NCI-H1417 (cell line): ENCODE data around the gene ING2.

Experiments
- DNase-seq, 3 experiments: peaks; one replicate each; lab custom pipeline; 2025; lab: John Stamatoyannopoulos, UW

The ING2 gene

DNA sequence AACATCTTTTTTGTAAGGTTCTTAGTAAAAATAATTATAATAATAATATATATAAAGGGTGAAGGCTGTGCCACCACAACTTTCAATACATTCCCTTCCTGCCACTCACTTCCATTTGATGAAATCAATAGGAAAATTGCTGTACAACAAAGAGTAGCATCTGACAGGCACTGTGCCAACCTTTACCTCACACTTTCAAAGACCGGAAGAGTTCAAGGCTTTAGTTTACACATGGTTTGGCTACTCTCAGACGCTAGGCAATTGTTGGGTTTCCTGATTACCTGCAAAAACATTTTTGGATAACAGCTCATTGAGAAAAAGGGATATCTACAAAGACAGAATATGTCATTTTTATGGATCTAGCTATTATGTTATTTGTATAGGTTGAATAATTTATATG is 5.5 kb upstream of the ING2 start:
- peak in 2 of 3 experiments; percentile 14 to 74 for DNase-seq

DNA sequence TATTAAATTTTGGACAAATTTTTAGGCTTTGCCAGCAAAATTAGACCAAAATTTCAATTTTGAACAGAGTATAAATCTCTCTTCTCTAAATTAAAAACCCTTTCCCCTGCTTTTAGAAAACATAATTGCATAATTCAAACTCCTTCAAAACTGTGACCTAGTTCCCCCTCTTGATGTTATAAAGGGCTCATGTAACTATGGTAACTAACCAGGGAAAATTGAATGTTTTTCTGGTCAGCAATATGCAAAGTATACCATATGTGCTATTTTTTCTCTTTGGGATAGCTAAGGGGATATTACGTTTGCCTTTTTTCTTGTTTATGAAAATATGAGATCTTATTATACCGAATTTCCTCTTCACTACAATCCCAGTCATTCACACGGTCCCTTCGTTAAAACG is 5.1 kb upstream of the ING2 start:
- DNase-seq: peak in 1 of 3 experiments; percentile 32

DNA sequence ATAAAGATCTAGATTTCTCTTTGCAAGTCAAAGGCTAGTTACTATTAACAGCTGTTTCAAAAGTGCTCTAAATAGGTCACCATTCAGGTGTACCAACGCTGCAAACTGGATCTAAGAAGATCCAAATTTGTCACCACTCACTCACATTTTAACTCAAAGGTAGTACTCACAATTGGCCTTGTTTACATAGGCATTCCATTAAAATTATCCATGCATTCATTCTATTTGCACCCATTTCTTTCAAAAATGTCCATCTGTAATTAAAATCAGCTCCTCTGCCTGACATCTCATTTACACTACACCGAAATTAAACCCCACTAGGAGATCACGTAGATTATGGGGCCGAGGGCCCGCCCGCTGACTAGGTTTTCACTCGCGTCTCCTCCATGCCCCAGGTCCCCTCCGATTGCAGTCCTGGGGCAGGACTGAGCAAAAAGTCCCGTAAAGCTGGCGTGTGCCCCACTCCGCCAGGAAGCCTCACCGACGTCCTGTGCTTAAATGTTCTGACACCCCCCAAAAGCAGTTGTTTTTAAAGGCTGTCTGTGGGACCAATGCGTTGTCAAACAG is 1.3 kb upstream of the ING2 start:
- peak in 2 of 3 experiments; percentile 19 to 81 for DNase-seq

DNA sequence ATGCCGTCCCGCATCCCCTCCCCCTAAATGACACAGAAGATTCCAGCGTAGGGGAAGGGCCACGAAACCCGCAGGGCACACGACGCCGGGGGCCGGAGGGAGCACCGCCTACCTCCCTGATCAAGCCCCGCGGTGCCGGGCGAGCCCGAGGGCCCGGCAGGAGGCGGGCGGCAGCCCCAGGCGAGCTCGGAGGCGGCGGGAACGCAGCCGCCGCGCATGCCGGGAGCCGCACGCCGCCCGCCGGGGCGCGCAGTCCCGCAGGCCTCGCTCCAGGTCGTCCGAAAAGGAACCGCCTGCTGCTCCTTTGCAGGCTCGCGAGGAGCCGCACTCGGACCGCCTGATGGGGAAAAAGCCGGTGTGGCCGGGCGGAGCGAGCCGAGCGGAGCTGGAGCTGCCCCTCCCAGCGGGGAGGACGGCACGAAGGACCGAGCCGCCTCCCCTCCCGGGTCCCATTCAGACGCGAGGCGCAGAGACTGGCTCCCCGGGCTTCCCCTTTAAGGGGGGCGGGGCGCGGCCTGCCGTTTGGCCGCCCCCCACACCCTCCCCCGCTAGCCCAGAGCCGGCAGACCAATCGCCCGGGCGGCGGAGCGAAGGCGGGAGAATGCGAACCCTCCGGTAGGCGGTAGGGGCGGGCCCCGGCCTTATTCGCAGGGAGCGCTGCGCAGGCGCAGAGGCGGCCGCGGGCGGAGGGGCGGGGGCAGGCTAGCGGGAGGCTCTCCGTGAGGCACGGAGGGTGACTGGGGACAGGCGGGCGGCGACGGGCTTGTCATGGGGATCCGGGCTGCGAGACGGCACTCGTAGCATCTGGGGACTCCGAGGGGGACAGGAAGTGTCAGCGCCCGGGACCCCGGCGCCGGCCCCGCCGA is 561 bp upstream of the ING2 start:
- DNase-seq: peak; percentile 96 to 98 (median 98)

- peak; percentile 62 to 92 (median 88) for DNase-seq
Observed at GRCh38 chr4:183505611-183506388, 942 bp downstream of the ING2 start.

GRCh38 chr4:183506389-183506735 is 1.5 kb downstream of the ING2 start:
- DNase-seq: no peak

DNA sequence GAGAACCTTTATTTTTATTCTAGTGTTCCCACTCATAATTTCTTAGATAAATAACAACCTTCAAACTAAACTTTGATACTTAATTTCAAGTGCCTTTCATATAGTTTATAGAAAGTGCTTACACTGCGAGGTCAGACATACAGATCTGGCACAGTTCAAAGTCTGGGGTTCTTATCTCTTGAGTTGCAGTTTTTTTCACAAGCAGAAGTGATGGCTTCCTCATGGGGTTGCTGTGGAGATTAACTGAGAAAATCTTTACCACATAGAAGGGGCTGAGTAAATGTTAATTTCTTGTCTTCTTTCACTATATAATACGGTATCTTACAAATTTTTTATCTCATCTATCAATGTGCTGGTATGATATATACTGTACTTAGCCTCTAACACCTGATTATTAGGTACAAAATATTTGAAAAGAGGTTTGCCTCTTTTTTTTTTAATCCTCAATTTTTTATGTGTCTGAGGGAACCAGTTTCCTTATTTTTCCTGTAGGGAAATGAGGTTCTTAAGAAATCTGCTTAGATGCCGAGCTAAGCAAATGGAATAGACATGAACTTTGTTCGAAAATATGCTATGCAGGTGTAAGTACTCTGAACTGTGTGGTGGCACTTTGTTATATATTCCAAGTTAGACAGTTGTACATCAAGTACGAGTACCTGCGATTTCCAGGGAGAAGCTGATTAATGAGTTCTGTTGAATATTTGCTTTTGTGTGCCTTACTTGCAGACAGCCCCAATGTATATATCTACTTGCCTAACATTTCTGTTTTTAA is 3.3 kb downstream of the ING2 start:
- DNase-seq: no peak

DNA sequence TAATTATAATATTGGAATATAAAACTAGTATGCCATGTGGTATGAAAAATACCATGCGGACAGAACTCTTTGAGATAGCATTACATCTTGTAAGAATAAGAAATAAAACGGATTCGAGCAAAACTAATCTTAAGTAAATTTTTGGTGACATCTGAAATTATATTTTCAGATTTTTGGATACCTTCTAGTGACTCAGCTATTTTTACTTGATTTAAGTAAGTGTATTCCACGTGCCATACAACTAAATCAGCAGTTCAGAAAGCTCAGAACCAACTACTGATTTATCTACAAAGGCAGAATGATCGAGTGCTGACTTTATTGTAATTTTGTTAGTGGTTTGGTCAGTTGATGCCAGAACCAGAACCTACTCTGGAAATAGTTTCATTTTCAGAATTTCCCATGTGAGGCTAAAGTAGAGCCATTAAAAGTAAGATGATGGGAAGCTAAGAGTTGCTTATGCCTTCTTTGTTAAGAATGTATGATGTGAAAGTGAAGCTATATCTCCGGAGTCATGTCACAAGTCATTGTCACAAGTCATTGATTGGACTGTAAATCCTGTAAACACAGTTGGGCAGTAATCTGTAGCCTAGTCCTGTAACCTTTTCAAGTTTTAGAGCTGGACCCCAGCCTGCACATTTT is 4.0 kb downstream of the ING2 start:
- DNase-seq: no peak

GRCh38 chr4:183515411-183515810 is 10.6 kb downstream of the ING2 start:
- DNase-seq: no peak

DNA sequence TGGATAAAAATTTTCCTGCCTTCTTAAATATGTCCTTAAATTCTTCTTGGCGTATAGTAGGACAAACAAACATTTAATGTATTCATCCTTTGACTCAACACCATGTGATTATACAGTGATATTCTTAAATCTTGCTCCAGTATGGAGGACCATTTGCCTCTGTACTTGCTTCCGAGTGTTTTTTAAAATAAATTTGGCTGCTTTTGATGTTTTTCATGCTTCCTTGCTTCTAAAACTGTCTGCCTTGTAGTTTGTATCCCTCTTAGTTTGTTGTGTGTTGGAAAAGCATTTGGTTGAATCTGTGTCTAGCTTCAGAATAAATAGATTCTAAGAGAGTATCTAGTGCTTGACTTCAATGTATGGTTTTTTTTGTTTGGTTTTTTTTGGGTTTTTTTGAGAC is 12.3 kb downstream of the ING2 start:
- DNase-seq: no peak

DNA sequence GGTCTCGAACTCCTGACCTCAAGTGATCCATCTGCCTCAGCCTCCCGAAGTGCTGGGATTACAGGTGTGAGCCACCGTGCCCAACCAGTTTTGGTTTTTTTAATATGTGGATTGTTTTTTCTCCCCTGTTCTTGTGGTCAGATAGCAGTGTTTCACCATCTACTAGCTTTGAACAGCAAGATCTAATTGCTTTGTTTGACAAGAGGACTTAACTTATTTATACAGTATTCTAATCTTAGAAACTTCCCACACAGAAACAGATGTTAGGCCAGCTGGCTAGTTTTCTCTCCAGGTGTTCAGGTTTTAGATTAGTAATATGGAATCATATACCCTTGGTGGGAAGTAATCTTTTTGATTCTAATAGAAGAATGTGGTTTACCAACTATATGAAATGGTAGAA is 12.9 kb downstream of the ING2 start:
- DNase-seq: no peak

DNA sequence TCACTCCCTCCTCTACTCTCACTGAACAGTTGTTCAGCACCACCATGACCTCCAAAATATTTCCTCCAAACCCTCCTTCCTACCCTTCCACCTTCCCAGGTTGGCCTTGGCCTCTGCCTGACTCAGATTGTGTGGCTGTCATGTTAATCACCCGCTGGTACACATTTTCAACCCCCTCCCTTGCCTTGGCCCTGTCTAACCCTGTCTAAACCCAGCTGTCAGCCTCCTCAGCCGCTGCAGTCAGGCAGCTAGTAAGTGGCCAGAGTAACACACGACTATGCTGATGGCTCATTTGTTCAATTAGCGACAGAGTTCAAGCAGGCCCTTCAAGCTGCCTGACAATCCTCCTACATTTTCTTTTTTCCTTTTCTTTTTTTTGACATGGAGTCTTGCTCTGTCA is 18.0 kb downstream of the ING2 start:
- peak in 1 of 3 experiments; percentile 3 for DNase-seq

- DNase-seq: no peak
Observed at GRCh38 chr4:183527326-183527725, 22.5 kb downstream of the ING2 start.

DNA sequence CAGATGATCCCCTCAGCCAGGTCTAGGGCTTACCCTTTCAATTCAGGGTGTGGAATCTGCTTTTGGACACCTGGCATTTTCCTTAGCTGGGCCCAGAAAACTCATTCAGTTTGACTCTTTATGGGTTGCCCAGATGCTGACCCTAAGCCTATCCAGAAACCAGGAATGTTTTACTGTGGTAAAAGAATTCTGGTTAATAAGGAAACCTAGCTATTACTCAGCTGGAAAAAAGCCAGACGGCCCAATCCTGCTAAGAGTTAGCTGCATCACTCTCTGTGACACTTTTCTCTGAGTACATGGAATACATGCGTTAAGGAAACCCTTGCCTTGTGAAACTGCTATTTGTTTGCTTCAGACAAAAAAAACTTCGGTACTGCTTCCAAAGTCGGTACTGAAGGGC is 28.0 kb downstream of the ING2 start:
- no peak for DNase-seq

DNA sequence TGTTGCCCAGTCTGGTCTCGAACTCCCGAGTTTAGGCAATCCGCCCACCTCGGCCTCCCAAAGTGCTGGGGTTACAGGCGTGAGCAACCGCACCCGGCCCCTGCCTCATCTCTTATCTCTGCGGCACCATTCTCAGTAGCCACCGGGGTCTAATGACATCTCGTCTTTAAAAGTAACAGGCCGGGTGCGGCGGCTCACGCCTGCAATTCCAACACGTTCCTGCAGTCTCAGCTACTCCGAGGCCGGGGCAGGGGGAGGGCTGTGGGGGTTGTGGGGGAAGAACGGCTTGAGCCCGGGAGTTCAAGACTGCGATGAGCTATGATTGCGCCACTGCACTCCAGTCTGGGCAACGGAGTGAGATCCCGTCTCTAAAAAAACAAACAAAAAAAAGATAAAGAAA is 28.8 kb downstream of the ING2 start:
- DNase-seq: no peak

DNA sequence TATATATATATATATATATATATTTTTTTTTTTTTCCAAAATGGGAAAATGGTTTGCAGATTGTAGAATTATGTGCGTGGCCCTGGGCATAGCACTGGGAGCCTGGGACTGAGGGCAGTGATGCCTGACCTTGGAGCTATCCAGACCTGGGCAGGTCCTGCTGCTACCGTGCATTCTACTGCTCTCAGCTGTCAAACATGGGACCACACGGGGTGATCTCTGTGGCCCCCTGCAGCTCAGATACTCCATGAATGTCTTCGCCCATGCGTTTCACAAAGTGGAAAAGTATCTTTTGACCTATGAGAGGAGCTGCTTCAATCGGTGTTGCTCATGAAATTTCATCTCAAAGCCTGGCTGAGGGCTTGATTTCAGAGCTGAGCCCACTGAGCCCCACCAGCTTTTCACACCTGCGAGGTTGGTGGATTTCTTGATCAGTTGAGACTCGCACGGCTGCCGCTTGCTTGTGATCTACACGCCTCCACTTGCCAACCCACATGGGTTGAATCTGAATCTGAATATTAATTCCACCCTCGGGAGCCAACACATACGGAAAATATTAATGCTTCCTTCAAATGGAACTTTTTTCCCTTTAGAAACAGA is 35.7 kb downstream of the ING2 start:
- DNase-seq: peak in 1 of 3 experiments; percentile 5

- DNase-seq: peak; percentile 7 to 52 (median 9)
Observed at GRCh38 chr4:183541010-183541751, 36.3 kb downstream of the ING2 start.

- DNase-seq: no peak
Observed at GRCh38 chr4:183541752-183542040, 36.8 kb downstream of the ING2 start.

DNA sequence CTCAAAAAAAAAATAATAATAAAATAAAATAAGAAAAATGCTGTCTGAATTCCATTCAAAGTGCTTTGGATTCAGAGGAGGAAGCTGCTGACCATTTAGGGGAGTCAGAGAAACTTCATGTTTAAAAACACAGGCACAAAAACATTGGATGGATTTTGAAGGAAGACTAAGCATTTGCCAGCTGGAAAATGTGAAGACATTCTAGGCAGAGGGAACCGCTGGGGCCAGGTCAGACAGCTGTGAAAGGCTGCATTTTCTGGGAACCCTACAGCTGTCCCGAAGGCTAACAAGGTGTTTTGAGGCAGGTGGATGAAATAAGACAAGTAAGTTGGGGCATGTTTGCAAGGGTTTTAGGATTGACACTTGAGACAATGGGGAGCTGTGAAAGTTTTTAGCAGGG is 38.6 kb downstream of the ING2 start:
- no peak for DNase-seq

DNA sequence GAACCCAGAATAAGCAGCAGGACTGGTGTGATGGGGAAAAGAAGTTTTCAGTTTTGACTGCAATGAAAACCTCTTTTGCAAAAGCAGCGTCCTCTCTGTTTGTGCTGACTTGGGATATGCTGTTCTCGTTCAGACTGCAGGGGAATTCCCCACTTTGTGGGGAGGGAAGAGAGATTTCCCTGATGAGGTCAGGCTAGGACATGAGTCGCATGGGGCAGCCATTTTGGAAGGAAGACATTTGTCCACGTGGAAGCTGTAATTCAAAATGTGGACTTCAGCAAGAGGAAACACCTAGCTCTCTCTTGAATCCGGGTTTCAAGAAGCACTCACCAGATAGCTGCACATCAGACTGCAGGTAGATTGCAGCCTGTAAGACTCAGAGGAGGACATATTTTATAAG is 39.3 kb downstream of the ING2 start:
- DNase-seq: no peak

DNA sequence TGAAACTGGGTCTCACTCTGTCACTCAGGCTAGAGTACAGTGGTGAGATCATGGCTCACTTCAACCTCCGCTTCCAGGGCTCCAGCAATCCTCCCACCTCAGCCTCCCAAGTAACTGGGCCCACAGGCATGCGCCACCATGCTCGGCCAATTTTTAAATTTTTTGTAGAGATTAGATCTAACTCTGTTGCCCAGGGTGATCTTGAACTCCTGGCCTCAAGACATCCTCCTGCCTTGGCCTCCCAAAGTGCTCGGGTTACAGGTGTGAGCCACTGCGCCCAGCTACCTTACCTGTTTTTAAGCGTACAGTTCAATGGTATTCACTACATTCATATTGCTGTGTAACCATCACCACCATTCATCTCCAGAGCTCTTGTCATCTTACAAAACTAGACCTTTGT is 41.5 kb downstream of the ING2 start:
- no peak for DNase-seq
